AG04450 (cell line): ENCODE results near the gene RRAGA. TPM values are rescaled to one million over a fixed set of nuclear protein-coding genes. Genes with fewer than 3 reads are reported as not detected.
"Not testable (repeated sequence)": the region's sequence is repeated elsewhere in the genome, so short reads cannot be mapped to it uniquely, and the experiment has no call there.

Source experiments
- CTCF ChIA-PET: fragments of 300-600, 350-600 bp; formaldehyde crosslinking; extraction: SDS; loops from one replicate; lab custom pipeline; 2022; ENCODE audit warnings: antibody characterized with exemption, inconsistent platforms; lab: Charles Lee
- POLR2A ChIA-PET: fragments of 350-600 bp; formaldehyde crosslinking; extraction: SDS; loops from one replicate; lab custom pipeline; 2021; ENCODE audit warnings: antibody characterized with exemption, inconsistent platforms; lab: Yijun Ruan, JAX
- DNase-seq: peaks from one replicate; pipeline ENCODE4 v3.0.0-alpha.2; 2011; ENCODE audit warnings: low read depth, low spot score
- H3K27ac ChIP-seq: one replicate; pipeline ENCODE4 v1.5.1; 2012; ENCODE audit warnings: low read depth, low read length, control low read depth
- H3K27me3 ChIP-seq: one replicate; pipeline ENCODE4 v1.6.0; 2012; ENCODE audit warnings: low read length; ENCODE audit not compliant: control insufficient read depth, insufficient read depth
- H3K4me3 ChIP-seq: 2 replicates; pipeline ENCODE4 v1.5.1; 2011; ENCODE audit warnings: mild to moderate bottlenecking, low read depth, low read length, control low read depth
- H3K9me3 ChIP-seq: 2 replicates; pipeline ENCODE4 v1.5.1; 2012; ENCODE audit warnings: low read length; ENCODE audit not compliant: control insufficient read depth, insufficient read depth
- polyA plus RNA-seq: library from polyadenylated mRNA; depleted of rRNA; stranded (reverse); fragments of >200 nt; gene quantifications from 2 replicates; pipeline ENCODE4 v1.2.3, GENCODE V29; 2011; rRNA removed
- small RNA-seq: library from RNA; depleted of rRNA; stranded (forward); fragments of <200 nt; gene quantifications from one replicate; pipeline ENCODE3, GENCODE V24; 2012; ENCODE audit warnings: low read depth; ENCODE audit not compliant: insufficient read length
- TF ChIP-seq, protein P1 (sequence below): IDR thresholded peaks from 2 replicates; pipeline ENCODE4 v1.5.1; 2011; ENCODE audit warnings: low read depth, low read length, control low read depth, inconsistent platforms

The RRAGA gene
- polyA plus RNA-seq, 1 experiment, result 186 TPM

DNA sequence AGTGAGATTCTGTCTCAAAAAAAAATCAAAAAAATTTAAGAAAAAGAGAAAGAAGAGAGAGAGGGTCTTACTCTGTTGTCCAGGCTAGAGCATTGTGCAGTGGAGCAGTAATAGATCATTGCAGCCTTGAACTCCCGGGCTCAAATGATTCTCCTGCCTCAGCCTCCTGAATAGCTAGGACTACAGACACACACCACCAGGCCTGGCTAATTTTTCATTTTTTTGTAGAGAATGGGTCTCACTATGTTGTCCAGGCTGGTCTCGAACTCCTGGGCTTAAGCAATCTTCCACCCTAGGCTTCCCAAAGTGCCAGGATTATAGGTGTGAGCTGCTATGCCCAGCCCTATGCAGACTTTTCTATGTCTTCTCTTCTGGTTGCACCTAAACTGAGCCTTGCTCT lies 25.0 kb downstream of the RRAGA start:
- ChIA-PET CTCF (interaction anchor here (1.0 to 1.2 kb wide), 2 partner anchors 100 to 390 kb away, joined by 3 to 5 read pairs; no protein-coding TSS in a partner anchor), POLR2A (no interaction called here)
- DNase-seq, result no peak
- TF ChIP-seq, protein P1, sequence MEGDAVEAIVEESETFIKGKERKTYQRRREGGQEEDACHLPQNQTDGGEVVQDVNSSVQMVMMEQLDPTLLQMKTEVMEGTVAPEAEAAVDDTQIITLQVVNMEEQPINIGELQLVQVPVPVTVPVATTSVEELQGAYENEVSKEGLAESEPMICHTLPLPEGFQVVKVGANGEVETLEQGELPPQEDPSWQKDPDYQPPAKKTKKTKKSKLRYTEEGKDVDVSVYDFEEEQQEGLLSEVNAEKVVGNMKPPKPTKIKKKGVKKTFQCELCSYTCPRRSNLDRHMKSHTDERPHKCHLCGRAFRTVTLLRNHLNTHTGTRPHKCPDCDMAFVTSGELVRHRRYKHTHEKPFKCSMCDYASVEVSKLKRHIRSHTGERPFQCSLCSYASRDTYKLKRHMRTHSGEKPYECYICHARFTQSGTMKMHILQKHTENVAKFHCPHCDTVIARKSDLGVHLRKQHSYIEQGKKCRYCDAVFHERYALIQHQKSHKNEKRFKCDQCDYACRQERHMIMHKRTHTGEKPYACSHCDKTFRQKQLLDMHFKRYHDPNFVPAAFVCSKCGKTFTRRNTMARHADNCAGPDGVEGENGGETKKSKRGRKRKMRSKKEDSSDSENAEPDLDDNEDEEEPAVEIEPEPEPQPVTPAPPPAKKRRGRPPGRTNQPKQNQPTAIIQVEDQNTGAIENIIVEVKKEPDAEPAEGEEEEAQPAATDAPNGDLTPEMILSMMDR, result no peak
- no peaks in the 10 kb centered on the region for H3K9me3 ChIP-seq
- no peak overlapping the region for H3K4me3 ChIP-seq
- H3K27me3 ChIP-seq, result no peaks in the 10 kb centered on the region
- H3K27ac ChIP-seq, result no peak overlapping the region

DNA sequence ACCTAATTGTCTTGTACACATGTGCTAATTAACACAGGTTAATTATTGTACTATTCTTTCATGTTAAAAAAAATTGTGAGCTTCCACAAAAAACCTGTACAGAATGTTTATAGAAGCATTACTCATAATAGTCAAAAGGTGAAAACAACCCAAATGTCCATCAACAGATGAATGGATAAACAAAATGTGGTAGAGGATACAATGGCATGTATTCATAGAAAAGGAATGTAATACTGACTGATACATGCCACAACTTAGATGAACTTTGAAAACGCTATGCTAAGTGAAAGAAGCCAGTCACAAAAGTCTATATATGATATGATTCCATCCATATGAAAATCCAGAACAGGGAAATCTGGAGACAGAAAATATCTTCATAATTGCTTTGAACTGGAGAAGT lies 25.6 kb downstream of the RRAGA start:
- H3K27me3 ChIP-seq, result no peaks in the 10 kb centered on the region
- POLR2A ChIA-PET, result no interaction called here
- TF ChIP-seq, protein P1, result no peak
- no peak overlapping the region for H3K27ac ChIP-seq
- H3K4me3 ChIP-seq, result no peak overlapping the region
- DNase-seq, result no peak
- CTCF ChIA-PET, result interaction anchor here (1.0 to 1.2 kb wide), 2 partner anchors 99 to 389 kb away, joined by 3 read pairs; no protein-coding TSS in a partner anchor
- H3K9me3 ChIP-seq, result no peaks in the 10 kb centered on the region

DNA sequence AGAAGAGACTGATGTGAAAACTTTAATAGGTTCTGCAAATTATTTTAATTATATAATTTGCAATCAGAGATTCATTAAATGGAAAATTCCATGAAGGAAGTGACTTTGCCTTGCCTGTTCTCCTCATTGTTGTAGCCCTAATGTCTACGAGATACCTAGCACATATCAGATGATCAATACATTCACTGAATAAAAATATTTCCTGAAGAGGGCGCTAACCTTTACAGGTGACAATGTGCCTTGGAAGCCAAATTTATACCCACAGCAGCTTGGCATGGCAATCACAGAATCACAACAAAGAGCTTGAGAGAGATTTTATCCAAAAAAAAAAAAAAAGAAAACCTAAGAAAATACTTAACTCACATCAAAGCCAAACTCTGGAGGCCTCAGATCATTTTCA lies 36.1 kb downstream of the RRAGA start:
- ChIA-PET POLR2A (interaction anchor here (0.6 to 0.7 kb wide), 3 partner anchors 20 to 321 kb away, joined by 4 to 7 read pairs (median 4); no protein-coding TSS in a partner anchor), CTCF (interaction anchor here (0.8 to 3.5 kb wide), 7 partner anchors 10 to 380 kb away, joined by 4 to 29 read pairs (median 5); no protein-coding TSS in a partner anchor)
- Histone ChIP-seq H3K27ac (no peak overlapping the region), H3K4me3 (no peak overlapping the region), H3K9me3 (no peaks in the 10 kb centered on the region), H3K27me3 (no peaks in the 10 kb centered on the region)
- DNase-seq, result no peak
- TF ChIP-seq, protein P1, result peak; percentile 37

DNA sequence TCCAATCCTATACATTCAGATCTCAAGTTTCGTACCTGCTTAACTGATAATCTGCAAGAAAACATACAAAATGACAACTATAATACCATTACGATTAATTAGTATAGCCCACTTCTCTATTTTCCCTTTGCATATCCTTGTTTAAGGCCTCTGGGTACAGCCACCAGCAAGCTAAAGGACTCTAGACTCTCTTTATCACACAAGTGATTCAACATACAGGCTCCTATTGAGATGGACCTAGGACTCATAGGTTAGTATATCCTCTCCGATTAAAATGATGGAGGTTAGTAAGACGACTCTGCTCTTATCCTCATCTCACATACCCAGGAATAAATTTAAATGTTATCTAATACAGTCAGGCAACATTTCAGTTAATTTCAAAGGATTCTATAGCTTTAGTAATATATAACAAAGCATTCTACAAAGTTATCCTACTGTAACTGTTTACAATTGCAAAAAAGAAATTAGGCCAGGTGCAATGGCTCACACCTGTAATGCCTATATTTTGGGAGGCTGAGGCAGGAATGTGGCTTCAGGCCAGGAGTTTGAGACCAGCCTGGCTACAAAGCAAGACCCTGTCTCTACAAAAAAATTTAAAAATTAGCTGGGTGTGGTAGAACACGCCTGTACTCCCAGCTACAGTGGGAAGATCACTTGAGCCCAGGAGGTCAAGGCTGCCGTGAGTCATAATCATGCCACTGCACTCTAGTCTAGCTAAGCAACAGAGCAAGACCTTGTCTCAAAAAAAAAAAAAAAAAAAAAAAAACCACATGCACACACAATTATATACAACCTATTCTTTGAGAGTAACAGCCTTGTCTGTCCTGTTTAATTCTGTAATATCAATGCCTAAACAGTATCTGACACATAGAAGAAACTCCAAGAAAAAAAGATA lies 38.1 kb downstream of the RRAGA start:
- TF ChIP-seq, protein P1, result no peak
- H3K4me3 ChIP-seq, result no peak overlapping the region
- no peak overlapping the region for H3K27ac ChIP-seq
- ChIA-PET CTCF (interaction anchor here (0.7 to 3.5 kb wide), 6 partner anchors 38 to 645 kb away, joined by 3 to 29 read pairs (median 7); partner anchors contain the start of gene RRAGA), POLR2A (interaction anchor here (0.7 kb wide), 1 partner anchor 1350 kb away, joined by 14 read pairs; no protein-coding TSS in a partner anchor)
- peak; percentile 1 for DNase-seq
- H3K9me3 ChIP-seq, result no peaks in the 10 kb centered on the region
- H3K27me3 ChIP-seq, result no peaks in the 10 kb centered on the region

DNA sequence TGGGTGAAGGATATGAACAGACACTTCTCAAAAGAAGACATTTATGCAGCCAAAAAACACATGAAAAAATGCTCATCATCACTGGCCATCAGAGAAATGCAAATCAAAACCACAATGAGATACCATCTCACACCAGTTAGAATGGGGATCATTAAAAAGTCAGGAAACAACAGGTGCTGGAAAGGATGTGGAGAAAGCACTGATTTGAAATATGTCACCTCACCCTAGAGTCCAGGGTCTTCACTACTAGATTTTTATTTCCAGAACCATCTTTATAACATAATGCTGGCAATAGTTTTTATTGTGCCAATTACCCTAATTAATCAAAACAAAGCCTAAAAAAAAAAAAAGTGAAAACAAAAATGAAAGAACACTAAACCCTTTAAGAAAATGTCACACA lies 48.2 kb downstream of the RRAGA start:
- H3K9me3 ChIP-seq, DNase-seq, H3K27me3 ChIP-seq, H3K27ac ChIP-seq, POLR2A ChIA-PET, H3K4me3 ChIP-seq: not testable (repeated sequence)
- CTCF ChIA-PET, result interaction anchor here (0.7 to 1.2 kb wide), 2 partner anchors 49 to 76 kb away, joined by 3 to 5 read pairs; no protein-coding TSS in a partner anchor

Small RNA genes lying within 50 kb of the gene (small RNA-seq; reads per million reads assigned to genes)
- not detected for gene RF00019
- not detected for gene RNU6-264P
- 6.5 reads per million, percentile 59 among the genes with 10 or more reads in this experiment for gene SCARNA8

Other genes starting within 250 kb of the RRAGA start
- 0.01 TPM in 1 of 2 replicates, not detected in the other for gene SAXO1, start 16.2 kb upstream of the RRAGA start, polyA plus RNA-seq
- 5.8 and 9.3 TPM in 2 replicates for gene HAUS6, start 53.5 kb downstream of the RRAGA start, polyA plus RNA-seq
- 142 and 148 TPM in 2 replicates for gene PLIN2, start 78.1 kb downstream of the RRAGA start, polyA plus RNA-seq
- 20.5 and 27.9 TPM in 2 replicates for gene DENND4C, start 181.3 kb downstream of the RRAGA start, polyA plus RNA-seq